GM19240 (cell line): ENCODE measurements around the gene RPL27.

Experiments
- DNase-seq: peaks from one replicate; pipeline ENCODE4 v3.0.0; 2011; ENCODE audit warnings: low spot score; ENCODE audit not compliant: insufficient read length

RPL27 gene

GRCh38 chr17:43051969-43052368, 53.8 kb downstream of the RPL27 start:
- no peak for DNase-seq
